HEK293 (cell line): ENCODE measurements around the gene BHMT.
A peak's percentile ranks its signal among the peaks of the same experiment; 100 is the strongest.

Experiments
- CTCF ChIA-PET: fragments of 350-600 bp; formaldehyde crosslinking; extraction: SDS; loops from one replicate; lab custom pipeline; 2021; ENCODE audit warnings: antibody characterized with exemption; lab: Yijun Ruan, JAX
- POLR2A ChIA-PET: fragments of 300-600 bp; formaldehyde crosslinking; extraction: SDS; loops from one replicate; lab custom pipeline; 2020; ENCODE audit warnings: antibody characterized with exemption, inconsistent platforms; lab: Yijun Ruan, JAX
- H3K27ac ChIP-seq: fragments of 200-500 bp; sonication (Bioruptor generic); 2 replicates; pipeline ENCODE4 v1.5.1; 2014; ENCODE audit warnings: low read depth, low read length, control low read depth, inconsistent platforms; ENCODE audit errors: extremely low read depth
- H3K36me3 ChIP-seq, 2 experiments: fragments of 200-500 bp in 1 of 2; sonication (Bioruptor generic) in 1 of 2; 1 replicate in 1 of 2; 2 replicates in 1 of 2; pipeline ENCODE4 v1.5.1; 2014 to 2017; ENCODE audit warnings: inconsistent platforms in 2 of 2, low read length in 2 of 2; ENCODE audit not compliant: control insufficient read depth in 2 of 2, insufficient read depth in 1 of 2
- H3K4me1 ChIP-seq: fragments of 200-500 bp; sonication (Bioruptor generic); 2 replicates; pipeline ENCODE4 v1.5.1; 2014; ENCODE audit warnings: mild to moderate bottlenecking, low read length, inconsistent platforms; ENCODE audit not compliant: control insufficient read depth, insufficient read depth
- H3K4me3 ChIP-seq: 2 replicates; pipeline ENCODE4 v1.5.1; 2011; ENCODE audit warnings: low read depth, mild to moderate bottlenecking, control low read depth, low read length, moderate library complexity
- H3K9me3 ChIP-seq: fragments of 200-500 bp; sonication (Bioruptor generic); 2 replicates; pipeline ENCODE4 v1.5.1; 2014; ENCODE audit warnings: low read depth, low read length, inconsistent platforms; ENCODE audit not compliant: control insufficient read depth, insufficient read depth
- BCL11A ChIP-seq: fragments of 450-650 bp; formaldehyde crosslinking; IDR thresholded peaks from 2 replicates; pipeline ENCODE4 v1.5.1; 2016; ENCODE audit warnings: low read depth, missing biosample characterization, missing genetic modification characterization
- EGR2 ChIP-seq: fragments of 450-650 bp; formaldehyde crosslinking; IDR thresholded peaks from 2 replicates; pipeline ENCODE4 v1.5.1; 2016; ENCODE audit warnings: low read depth, missing biosample characterization, missing genetic modification characterization
- GFI1B ChIP-seq: fragments of 450-650 bp; formaldehyde crosslinking; IDR thresholded peaks from 2 replicates; pipeline ENCODE4 v1.5.1; 2016; ENCODE audit warnings: missing biosample characterization, missing genetic modification characterization
- KLF1 ChIP-seq: fragments of 450-650 bp; formaldehyde crosslinking; IDR thresholded peaks from 2 replicates; pipeline ENCODE4 v1.5.1; 2016; ENCODE audit warnings: missing biosample characterization, missing genetic modification characterization
- SETDB1 ChIP-seq: IDR thresholded peaks from one replicate; pipeline ENCODE4 v1.6.1; 2017; ENCODE audit warnings: mild to moderate bottlenecking, low read length, moderate library complexity, mixed read lengths; ENCODE audit not compliant: insufficient read length
- ZFHX2 ChIP-seq: fragments of 450-650 bp; formaldehyde crosslinking; conservative IDR thresholded peaks from 2 replicates; pipeline ENCODE4 v1.5.1; 2016; ENCODE audit warnings: missing biosample characterization, missing genetic modification characterization
- ZFP69B ChIP-seq: fragments of 450-650 bp; formaldehyde crosslinking; IDR thresholded peaks from 2 replicates; pipeline ENCODE4 v1.5.1; 2016; ENCODE audit warnings: missing biosample characterization, missing genetic modification characterization
- ZNF112 ChIP-seq: fragments of 450-650 bp; formaldehyde crosslinking; IDR thresholded peaks from 2 replicates; pipeline ENCODE4 v1.5.0; 2017; ENCODE audit warnings: missing biosample characterization, missing genetic modification characterization
- ZNF174 ChIP-seq: fragments of 450-650 bp; formaldehyde crosslinking; IDR thresholded peaks from 2 replicates; pipeline ENCODE4 v1.5.0; 2017; ENCODE audit warnings: missing biosample characterization, mild to moderate bottlenecking, missing genetic modification characterization
- ZNF239 ChIP-seq: fragments of 450-650 bp; formaldehyde crosslinking; IDR thresholded peaks from 2 replicates; pipeline ENCODE4 v1.5.1; 2016; ENCODE audit warnings: missing biosample characterization, missing genetic modification characterization
- ZNF404 ChIP-seq: fragments of 450-650 bp; formaldehyde crosslinking; IDR thresholded peaks from 2 replicates; pipeline ENCODE4 v1.5.1; 2017; ENCODE audit warnings: missing biosample characterization, missing genetic modification characterization
- ZNF416 ChIP-seq: fragments of 450-650 bp; formaldehyde crosslinking; IDR thresholded peaks from 2 replicates; pipeline ENCODE4 v1.5.1; 2016; ENCODE audit warnings: missing biosample characterization, missing genetic modification characterization
- ZNF555 ChIP-seq: fragments of 450-650 bp; formaldehyde crosslinking; conservative IDR thresholded peaks from 2 replicates; pipeline ENCODE4 v1.5.1; 2017; ENCODE audit warnings: missing biosample characterization, mild to moderate bottlenecking, missing genetic modification characterization, inconsistent platforms
- ZNF558 ChIP-seq: fragments of 450-650 bp; formaldehyde crosslinking; IDR thresholded peaks from 2 replicates; pipeline ENCODE4 v1.5.1; 2016; ENCODE audit warnings: missing biosample characterization, missing genetic modification characterization
- ZNF629 ChIP-seq: fragments of 450-650 bp; formaldehyde crosslinking; IDR thresholded peaks from 2 replicates; pipeline ENCODE4 v1.5.1; 2017; ENCODE audit warnings: missing biosample characterization, missing genetic modification characterization
- ZNF768 ChIP-seq: fragments of 450-650 bp; formaldehyde crosslinking; IDR thresholded peaks from 2 replicates; pipeline ENCODE4 v1.5.1; 2018; ENCODE audit warnings: missing biosample characterization, mild to moderate bottlenecking, missing genetic modification characterization
- TF ChIP-seq, protein P1 (sequence below): fragments of 450-650 bp; formaldehyde crosslinking; IDR thresholded peaks from 2 replicates; pipeline ENCODE4 v1.5.1; 2017; ENCODE audit warnings: missing biosample characterization, missing genetic modification characterization
- TF ChIP-seq, protein P2 (sequence below): fragments of 450-650 bp; formaldehyde crosslinking; IDR thresholded peaks from 2 replicates; pipeline ENCODE4 v1.5.1; 2017; ENCODE audit warnings: missing biosample characterization, mild to moderate bottlenecking, missing genetic modification characterization, moderate library complexity
- TF ChIP-seq, protein P3 (sequence below): fragments of 450-650 bp; formaldehyde crosslinking; IDR thresholded peaks from 2 replicates; pipeline ENCODE4 v1.5.1; 2017; ENCODE audit warnings: missing biosample characterization, missing genetic modification characterization
- TF ChIP-seq, protein P4 (sequence below): fragments of 450-650 bp; formaldehyde crosslinking; IDR thresholded peaks from 2 replicates; pipeline ENCODE4 v1.5.1; 2017; ENCODE audit warnings: missing biosample characterization, missing genetic modification characterization
- TF ChIP-seq, protein P5 (sequence below): fragments of 450-650 bp; formaldehyde crosslinking; IDR thresholded peaks from 2 replicates; pipeline ENCODE4 v1.5.1; 2016; ENCODE audit warnings: missing biosample characterization, missing genetic modification characterization, borderline replicate concordance

The BHMT gene

DNA sequence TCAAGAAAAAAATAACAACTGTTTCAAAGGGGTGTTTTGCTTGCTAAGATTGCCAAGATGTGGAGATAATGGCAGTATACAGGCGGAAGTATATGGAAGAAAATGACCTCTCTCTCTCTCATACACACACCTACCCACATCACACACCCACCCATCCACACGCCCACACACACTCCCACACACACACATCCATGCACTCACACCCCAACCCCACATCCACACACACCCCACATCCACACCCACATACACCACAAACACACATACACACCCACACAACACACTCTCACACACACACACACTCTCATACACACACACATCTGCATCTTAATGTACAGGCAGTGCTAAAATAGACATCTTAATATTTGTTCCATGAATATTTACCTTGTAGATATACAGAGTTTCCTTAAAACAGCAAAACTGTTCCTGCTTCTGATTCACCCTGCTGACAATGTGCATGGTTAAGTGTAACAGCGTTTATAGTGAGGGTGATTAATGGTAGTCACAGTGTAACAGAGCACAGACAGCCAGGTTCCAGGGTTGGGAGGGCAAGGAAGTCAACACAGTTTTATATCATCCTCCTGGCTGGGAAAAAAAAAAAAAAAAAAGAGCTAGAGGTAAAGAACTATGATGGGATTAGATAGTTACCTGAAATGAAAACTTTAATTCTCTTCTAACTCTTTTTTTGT lies 33.8 kb upstream of the BHMT start:
- TF ChIP-seq, protein P1, sequence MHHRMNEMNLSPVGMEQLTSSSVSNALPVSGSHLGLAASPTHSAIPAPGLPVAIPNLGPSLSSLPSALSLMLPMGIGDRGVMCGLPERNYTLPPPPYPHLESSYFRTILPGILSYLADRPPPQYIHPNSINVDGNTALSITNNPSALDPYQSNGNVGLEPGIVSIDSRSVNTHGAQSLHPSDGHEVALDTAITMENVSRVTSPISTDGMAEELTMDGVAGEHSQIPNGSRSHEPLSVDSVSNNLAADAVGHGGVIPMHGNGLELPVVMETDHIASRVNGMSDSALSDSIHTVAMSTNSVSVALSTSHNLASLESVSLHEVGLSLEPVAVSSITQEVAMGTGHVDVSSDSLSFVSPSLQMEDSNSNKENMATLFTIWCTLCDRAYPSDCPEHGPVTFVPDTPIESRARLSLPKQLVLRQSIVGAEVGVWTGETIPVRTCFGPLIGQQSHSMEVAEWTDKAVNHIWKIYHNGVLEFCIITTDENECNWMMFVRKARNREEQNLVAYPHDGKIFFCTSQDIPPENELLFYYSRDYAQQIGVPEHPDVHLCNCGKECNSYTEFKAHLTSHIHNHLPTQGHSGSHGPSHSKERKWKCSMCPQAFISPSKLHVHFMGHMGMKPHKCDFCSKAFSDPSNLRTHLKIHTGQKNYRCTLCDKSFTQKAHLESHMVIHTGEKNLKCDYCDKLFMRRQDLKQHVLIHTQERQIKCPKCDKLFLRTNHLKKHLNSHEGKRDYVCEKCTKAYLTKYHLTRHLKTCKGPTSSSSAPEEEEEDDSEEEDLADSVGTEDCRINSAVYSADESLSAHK (tag by site-specific recombination), result no peak
- TF ChIP-seq ZFHX2 (peak; percentile 100), ZFP69B (tag by site-specific recombination) (no peak), ZNF239 (tag by site-specific recombination) (0 out of 2 replicates have a peak, but pooled peaks have one; percentile 33), EGR2 (tag by site-specific recombination) (peak; percentile 100), ZNF174 (no peak), SETDB1 (no peak), GFI1B (tag by site-specific recombination) (no peak), KLF1 (tag by site-specific recombination) (peak; percentile 13; the same call in 1 of the 2 replicates), ZNF112 (tag by site-specific recombination) (no peak), ZNF555 (no peak), ZNF768 (no peak), BCL11A (no peak), ZNF416 (tag by site-specific recombination) (no peak), ZNF404 (tag by site-specific recombination) (no peak), ZNF629 (no peak)
- TF ChIP-seq, protein P2, sequence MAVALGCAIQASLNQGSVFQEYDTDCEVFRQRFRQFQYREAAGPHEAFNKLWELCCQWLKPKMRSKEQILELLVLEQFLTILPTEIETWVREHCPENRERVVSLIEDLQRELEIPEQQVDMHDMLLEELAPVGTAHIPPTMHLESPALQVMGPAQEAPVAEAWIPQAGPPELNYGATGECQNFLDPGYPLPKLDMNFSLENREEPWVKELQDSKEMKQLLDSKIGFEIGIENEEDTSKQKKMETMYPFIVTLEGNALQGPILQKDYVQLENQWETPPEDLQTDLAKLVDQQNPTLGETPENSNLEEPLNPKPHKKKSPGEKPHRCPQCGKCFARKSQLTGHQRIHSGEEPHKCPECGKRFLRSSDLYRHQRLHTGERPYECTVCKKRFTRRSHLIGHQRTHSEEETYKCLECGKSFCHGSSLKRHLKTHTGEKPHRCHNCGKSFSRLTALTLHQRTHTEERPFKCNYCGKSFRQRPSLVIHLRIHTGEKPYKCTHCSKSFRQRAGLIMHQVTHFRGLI (tag by site-specific recombination), result no peak
- TF ChIP-seq, protein P3, sequence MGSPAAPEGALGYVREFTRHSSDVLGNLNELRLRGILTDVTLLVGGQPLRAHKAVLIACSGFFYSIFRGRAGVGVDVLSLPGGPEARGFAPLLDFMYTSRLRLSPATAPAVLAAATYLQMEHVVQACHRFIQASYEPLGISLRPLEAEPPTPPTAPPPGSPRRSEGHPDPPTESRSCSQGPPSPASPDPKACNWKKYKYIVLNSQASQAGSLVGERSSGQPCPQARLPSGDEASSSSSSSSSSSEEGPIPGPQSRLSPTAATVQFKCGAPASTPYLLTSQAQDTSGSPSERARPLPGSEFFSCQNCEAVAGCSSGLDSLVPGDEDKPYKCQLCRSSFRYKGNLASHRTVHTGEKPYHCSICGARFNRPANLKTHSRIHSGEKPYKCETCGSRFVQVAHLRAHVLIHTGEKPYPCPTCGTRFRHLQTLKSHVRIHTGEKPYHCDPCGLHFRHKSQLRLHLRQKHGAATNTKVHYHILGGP, result 0 out of 2 replicates have a peak, but pooled peaks have one; percentile 20
- TF ChIP-seq, protein P4, sequence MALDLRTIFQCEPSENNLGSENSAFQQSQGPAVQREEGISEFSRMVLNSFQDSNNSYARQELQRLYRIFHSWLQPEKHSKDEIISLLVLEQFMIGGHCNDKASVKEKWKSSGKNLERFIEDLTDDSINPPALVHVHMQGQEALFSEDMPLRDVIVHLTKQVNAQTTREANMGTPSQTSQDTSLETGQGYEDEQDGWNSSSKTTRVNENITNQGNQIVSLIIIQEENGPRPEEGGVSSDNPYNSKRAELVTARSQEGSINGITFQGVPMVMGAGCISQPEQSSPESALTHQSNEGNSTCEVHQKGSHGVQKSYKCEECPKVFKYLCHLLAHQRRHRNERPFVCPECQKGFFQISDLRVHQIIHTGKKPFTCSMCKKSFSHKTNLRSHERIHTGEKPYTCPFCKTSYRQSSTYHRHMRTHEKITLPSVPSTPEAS, result 0 out of 2 replicates have a peak, but pooled peaks have one; percentile 50
- CTCF ChIA-PET, result interaction anchor here (2.4 kb wide), 1 partner anchor 53 kb away, joined by 7 read pairs; no protein-coding TSS in a partner anchor

DNA sequence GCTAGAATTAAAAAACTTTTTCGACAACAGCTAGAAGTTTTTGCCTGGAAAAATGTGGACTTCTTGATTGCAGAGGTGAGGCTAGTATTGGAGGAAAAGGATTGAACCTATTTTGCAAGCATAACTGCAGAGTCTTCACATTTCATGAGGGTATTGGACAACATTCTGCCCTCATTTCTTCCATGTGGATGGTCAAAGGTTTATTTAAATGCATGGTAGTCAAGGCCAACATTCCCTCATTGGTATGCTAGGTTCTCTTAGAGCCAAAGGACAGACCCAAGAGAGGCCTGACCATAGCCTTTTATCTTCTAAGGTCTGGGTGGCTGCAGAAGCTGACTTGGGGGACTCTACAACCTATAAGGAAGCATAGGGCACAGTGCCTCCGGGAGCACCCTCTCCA lies 30.8 kb upstream of the BHMT start:
- Histone ChIP-seq H3K9me3 (no peaks in the 10 kb centered on the region), H3K36me3 (no peaks in the 10 kb centered on the region), H3K4me1 (no peaks in the 10 kb centered on the region), H3K4me3 (no peak overlapping the region), H3K27ac (no peak overlapping the region)
- ChIA-PET POLR2A (no interaction called here), CTCF (interaction anchor here (0.6 kb wide), 1 partner anchor 321 kb away, joined by 4 read pairs; no protein-coding TSS in a partner anchor)
- TF ChIP-seq ZNF558 (tag by site-specific recombination), result 0 out of 2 replicates have a peak, but pooled peaks have one; percentile 8
- TF ChIP-seq, protein P5, sequence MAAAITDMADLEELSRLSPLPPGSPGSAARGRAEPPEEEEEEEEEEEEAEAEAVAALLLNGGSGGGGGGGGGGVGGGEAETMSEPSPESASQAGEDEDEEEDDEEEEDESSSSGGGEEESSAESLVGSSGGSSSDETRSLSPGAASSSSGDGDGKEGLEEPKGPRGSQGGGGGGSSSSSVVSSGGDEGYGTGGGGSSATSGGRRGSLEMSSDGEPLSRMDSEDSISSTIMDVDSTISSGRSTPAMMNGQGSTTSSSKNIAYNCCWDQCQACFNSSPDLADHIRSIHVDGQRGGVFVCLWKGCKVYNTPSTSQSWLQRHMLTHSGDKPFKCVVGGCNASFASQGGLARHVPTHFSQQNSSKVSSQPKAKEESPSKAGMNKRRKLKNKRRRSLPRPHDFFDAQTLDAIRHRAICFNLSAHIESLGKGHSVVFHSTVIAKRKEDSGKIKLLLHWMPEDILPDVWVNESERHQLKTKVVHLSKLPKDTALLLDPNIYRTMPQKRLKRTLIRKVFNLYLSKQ (tag by site-specific recombination), result no peak

More for the DNA sequence above, 33.8 kb upstream of the BHMT start:
- no peak overlapping the region for H3K27ac ChIP-seq
- no peaks in the 10 kb centered on the region for H3K36me3 ChIP-seq
- POLR2A ChIA-PET, result no interaction called here
- no peaks in the 10 kb centered on the region for H3K9me3 ChIP-seq
- no peaks in the 10 kb centered on the region for H3K4me1 ChIP-seq
- no peak overlapping the region for H3K4me3 ChIP-seq
